KMS-11 (cell line): Measurements from ENCODE around the gene PLOD3.

Experiments
- H2AFZ ChIP-seq: fragments of 200-600 bp; sonication (generic); 2 replicates; pipeline ENCODE4 v1.6.1; 2016; ENCODE audit warnings: antibody characterized with exemption, mixed run types, low read depth
- H3K27ac ChIP-seq: fragments of 200-600 bp; sonication (generic); 2 replicates; pipeline ENCODE4 v1.6.1; 2016; ENCODE audit warnings: mild to moderate bottlenecking, mixed run types
- H3K27me3 ChIP-seq: fragments of 200-600 bp; sonication (generic); 2 replicates; pipeline ENCODE4 v1.6.1; 2017; ENCODE audit warnings: mild to moderate bottlenecking, low read depth, mixed run types, moderate library complexity; ENCODE audit not compliant: insufficient read depth
- H3K36me3 ChIP-seq: fragments of 200-600 bp; sonication (generic); 2 replicates; pipeline ENCODE4 v1.6.1; 2017; ENCODE audit warnings: mild to moderate bottlenecking, mixed run types; ENCODE audit not compliant: insufficient read depth
- H3K4me1 ChIP-seq: fragments of 200-600 bp; sonication (generic); 2 replicates; pipeline ENCODE4 v1.6.1; 2016; ENCODE audit warnings: mild to moderate bottlenecking, low read depth, mixed run types; ENCODE audit not compliant: poor library complexity, severe bottlenecking
- H3K4me2 ChIP-seq: fragments of 200-600 bp; sonication (generic); 2 replicates; pipeline ENCODE4 v1.7.0; 2016; ENCODE audit warnings: mild to moderate bottlenecking, mixed run types
- H3K4me3 ChIP-seq: fragments of 200-600 bp; sonication (generic); IDR thresholded peaks from 2 replicates; pipeline ENCODE4 v1.6.1; 2017; ENCODE audit warnings: low read depth, low read length, mixed read lengths; ENCODE audit not compliant: insufficient read depth
- H3K79me2 ChIP-seq: fragments of 200-600 bp; sonication (generic); 2 replicates; pipeline ENCODE4 v1.6.1; 2016; ENCODE audit warnings: low read depth, mixed run types; ENCODE audit not compliant: insufficient read depth
- H3K9ac ChIP-seq: fragments of 200-600 bp; sonication (generic); 2 replicates; pipeline ENCODE4 v1.6.1; 2016; ENCODE audit warnings: mild to moderate bottlenecking, mixed run types
- H4K20me1 ChIP-seq: fragments of 200-600 bp; sonication (generic); 2 replicates; pipeline ENCODE4 v1.6.1; 2016; ENCODE audit warnings: mild to moderate bottlenecking, mixed run types; ENCODE audit not compliant: insufficient read depth
- TF ChIP-seq, protein P1 (sequence below): fragments of 200-600 bp; sonication (generic); conservative IDR thresholded peaks from 2 replicates; pipeline ENCODE4 v1.6.1; 2017; ENCODE audit warnings: low read depth, mild to moderate bottlenecking, antibody characterized with exemption, low read length, moderate library complexity, mixed read lengths

The PLOD3 gene

DNA sequence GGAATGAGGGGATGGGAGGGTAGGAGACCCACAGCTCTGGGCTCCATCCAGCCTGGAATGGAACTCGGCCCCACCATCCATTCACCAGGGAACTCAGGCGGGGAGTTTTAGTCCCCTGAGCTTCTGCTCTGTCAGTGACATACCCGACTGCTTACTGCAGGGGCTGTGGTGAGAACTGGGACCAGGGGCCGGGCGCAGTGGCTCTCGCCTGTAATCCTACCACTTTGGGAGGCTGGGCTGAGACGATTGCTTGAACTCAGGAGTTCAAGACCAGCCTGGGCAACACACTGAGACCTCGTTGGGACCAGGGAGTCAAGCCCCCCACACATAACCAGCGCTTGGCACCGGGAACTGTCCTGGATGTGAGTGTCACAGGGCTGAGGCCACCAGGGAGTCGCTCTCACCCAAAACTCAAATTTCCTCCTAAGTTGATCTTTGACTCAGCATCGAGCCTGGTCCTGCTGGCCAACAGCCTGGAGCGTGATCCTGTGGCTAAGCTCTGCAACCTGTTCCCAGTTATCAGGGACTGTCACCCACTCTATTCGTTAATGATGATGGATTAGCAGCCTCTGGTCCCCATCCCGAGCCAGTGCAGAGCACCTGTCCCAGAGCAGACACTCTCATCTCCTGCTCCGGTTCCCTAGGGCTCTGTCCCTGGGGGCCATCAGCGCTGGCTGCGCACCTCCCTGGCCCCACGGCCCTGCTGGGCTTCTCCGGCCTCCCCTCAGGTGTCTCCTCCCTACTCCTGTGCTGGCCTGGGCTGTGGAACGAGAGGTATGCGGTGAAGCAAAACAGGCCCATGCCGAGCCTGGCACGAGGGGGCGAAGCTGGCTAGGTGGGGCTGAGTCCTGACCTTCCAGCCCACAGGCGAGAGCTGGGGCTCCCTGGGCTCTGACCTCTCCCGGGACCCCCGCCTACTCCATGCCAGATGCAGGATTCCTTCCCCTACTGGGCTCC is 21.1 kb upstream of the PLOD3 start:
- Histone ChIP-seq H4K20me1 (no peaks in the 10 kb centered on the region), H3K27me3 (no peaks in the 10 kb centered on the region), H3K79me2 (peaks cover 11% of the 10 kb centered on the region), H3K9ac (no peak overlapping the region), H3K27ac (no peak overlapping the region), H3K4me2 (no peak overlapping the region), H3K36me3 (no peaks in the 10 kb centered on the region), H3K4me3 (no peak overlapping the region), H3K4me1 (peaks cover 11% of the 10 kb centered on the region), H2AFZ (no peak overlapping the region)
- TF ChIP-seq, protein P1, sequence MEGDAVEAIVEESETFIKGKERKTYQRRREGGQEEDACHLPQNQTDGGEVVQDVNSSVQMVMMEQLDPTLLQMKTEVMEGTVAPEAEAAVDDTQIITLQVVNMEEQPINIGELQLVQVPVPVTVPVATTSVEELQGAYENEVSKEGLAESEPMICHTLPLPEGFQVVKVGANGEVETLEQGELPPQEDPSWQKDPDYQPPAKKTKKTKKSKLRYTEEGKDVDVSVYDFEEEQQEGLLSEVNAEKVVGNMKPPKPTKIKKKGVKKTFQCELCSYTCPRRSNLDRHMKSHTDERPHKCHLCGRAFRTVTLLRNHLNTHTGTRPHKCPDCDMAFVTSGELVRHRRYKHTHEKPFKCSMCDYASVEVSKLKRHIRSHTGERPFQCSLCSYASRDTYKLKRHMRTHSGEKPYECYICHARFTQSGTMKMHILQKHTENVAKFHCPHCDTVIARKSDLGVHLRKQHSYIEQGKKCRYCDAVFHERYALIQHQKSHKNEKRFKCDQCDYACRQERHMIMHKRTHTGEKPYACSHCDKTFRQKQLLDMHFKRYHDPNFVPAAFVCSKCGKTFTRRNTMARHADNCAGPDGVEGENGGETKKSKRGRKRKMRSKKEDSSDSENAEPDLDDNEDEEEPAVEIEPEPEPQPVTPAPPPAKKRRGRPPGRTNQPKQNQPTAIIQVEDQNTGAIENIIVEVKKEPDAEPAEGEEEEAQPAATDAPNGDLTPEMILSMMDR, result no peak

DNA sequence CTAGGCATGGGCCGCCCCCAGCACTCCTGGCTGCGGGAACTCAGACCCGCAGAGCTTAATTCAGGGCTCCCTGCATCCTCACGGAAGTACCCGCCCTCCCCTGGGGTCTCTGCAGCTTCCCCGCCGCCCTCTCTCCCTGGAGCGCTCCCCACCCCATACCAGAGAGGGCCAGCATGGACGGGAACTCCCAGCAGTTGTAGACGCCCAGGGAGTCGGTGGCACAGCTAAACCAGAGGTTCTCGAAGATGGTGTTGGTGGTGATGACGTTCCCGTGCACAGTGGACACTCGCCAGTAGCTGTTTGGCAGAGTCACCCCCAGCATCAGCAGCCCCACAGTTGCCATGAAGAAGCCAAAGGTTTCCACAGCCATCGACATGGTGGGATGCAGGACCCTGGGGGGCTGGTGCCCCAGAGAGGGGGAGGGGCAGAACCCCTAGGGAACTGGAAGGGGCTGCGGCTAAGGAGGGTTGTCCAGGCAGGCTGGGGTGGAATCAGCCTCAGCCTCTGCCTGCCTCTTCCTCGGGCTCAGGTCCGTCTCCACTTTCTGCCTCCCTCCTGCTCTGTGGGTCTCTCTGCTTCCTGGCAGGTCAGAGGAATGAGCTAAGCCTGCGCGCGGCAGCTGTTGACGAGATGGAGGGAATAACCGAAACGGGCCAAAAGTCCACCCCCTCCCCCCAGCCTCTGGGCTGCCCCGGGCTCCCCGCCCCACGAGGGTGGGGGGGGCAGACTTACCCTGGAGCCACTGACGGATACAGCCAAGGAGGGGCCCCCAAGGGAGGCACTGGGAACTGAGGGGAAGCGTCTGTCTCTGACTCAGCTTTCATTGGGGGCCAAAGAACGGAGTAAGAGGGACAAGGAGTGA is 20.1 kb upstream of the PLOD3 start, which contains the start of gene CLDN15:
Gene CLDN15 (minus strand): TSS at position 597 of the 862 bp plus-strand sequence. CDS start 221 bp downstream, at position 376.
- TF ChIP-seq, protein P1, result no peak
- Histone ChIP-seq H3K36me3 (no peaks in the 10 kb centered on the region), H2AFZ (no peak within 1 kb of the TSS), H3K9ac (no peak within 1 kb of the TSS), H4K20me1 (no peaks in the 10 kb centered on the region), H3K4me3 (no peak within 1 kb of the TSS), H3K4me2 (no peak within 1 kb of the TSS), H3K27me3 (no peaks in the 10 kb centered on the region), H3K27ac (no peak within 1 kb of the TSS), H3K4me1 (peaks cover under 1% of the 10 kb centered on the region), H3K79me2 (0 out of 2 replicates have a peak, but pooled peaks cover under 1% of the 10 kb centered on the region)

DNA sequence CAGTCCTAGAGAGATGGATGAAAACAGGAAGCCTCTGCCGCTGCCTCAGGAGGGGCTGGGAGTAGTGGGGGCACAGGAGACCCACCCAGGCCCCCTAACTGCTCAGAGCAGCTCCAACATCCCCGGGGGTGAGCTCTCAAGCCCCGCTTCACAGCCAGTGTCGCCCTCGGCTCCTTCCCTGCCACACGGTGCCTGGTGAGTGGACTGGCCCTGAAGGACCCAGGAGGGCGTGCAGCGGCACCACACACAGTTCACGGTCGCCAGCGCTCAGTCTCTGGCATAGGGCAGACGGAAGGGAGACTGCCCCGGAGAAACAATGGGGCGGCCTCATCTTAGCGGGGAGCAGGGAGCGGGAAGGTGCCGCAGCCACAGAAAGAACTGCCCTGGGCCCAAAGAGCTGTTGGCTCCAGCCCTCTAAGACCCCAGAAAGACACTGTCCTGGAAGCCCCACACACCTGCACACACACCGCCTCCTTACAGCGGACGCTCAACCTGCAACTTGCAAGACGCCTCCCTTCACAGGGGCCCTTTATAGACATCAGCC is 19.0 kb upstream of the PLOD3 start:
- Histone ChIP-seq H3K79me2 (no peaks in the 10 kb centered on the region), H3K4me2 (no peak overlapping the region), H3K27ac (no peak overlapping the region), H3K36me3 (no peaks in the 10 kb centered on the region), H3K9ac (no peak overlapping the region), H2AFZ (no peak overlapping the region), H4K20me1 (no peaks in the 10 kb centered on the region), H3K27me3 (no peaks in the 10 kb centered on the region), H3K4me1 (no peaks in the 10 kb centered on the region), H3K4me3 (no peak overlapping the region)
- TF ChIP-seq, protein P1, result no peak

DNA sequence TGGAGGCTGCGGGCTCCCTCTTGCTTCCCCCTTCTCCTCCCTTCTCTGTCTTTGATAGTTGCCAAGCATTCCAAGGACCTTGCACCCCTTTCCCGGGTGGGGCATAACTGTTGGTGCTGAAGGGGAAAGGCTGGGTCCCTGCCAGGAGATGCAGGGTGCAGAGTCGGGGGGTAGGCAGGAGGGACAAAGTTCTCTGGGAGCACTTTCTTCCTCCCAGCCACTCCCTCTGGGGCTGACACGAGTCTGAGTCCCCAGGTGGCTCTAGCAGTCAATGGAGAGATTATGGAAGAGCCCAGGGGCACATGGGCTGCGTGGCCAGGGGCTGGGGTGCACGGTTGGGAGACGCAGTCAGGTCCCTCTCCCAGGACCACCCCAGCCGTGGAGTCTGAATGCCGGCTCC is 18.1 kb upstream of the PLOD3 start:
- no peak overlapping the region for H3K4me2 ChIP-seq
- H3K27me3 ChIP-seq, result no peaks in the 10 kb centered on the region
- H4K20me1 ChIP-seq, result no peaks in the 10 kb centered on the region
- H3K79me2 ChIP-seq, result no peaks in the 10 kb centered on the region
- H3K4me3 ChIP-seq, result no peak overlapping the region
- H3K27ac ChIP-seq, result no peak overlapping the region
- no peaks in the 10 kb centered on the region for H3K4me1 ChIP-seq
- no peaks in the 10 kb centered on the region for H3K36me3 ChIP-seq
- TF ChIP-seq, protein P1, result no peak
- H3K9ac ChIP-seq, result no peak overlapping the region
- H2AFZ ChIP-seq, result no peak overlapping the region
